K562 (cell line): ENCODE data around the gene TENM4. TPM values are rescaled to one million over a fixed set of nuclear protein-coding genes. Genes with fewer than 3 reads are reported as not detected.

ENCODE experiments used
- ATAC-seq: fragments of 200-7000 bp; cut with Tn5 transposase; 3 replicates; pipeline ENCODE4 v1.9.1; 2020; ENCODE audit warnings: moderate library complexity
- BruUV-seq: library from RNA; stranded (reverse); fragments of 400-500 nt; replicated peaks from 2 replicates; lab custom pipeline; 2021; lab: Mats Ljungman, UMichigan
- CTCF ChIA-PET: fragments of 300-600 bp; formaldehyde crosslinking; extraction: SDS; loops from one replicate; lab custom pipeline; 2021; ENCODE audit warnings: low intra/inter-chr PET ratio; lab: Yijun Ruan, JAX
- POLR2A ChIA-PET: fragments of 300-600, 350-650 bp; sonication (Branson Sonifier 250); formaldehyde crosslinking; extraction: SDS; loops from one replicate; lab custom pipeline; 2021; ENCODE audit warnings: antibody characterized with exemption, inconsistent platforms; lab: Yijun Ruan, JAX
- DNase-seq, 4 experiments: peaks; one replicate each; pipeline versions ENCODE4 v3.0.0 to v3.0.0-alpha.2; 2011 to 2018; ENCODE audit warnings: low spot score in 3 of 4, mixed read lengths in 3 of 4; ENCODE audit errors: extremely low read depth in 1 of 4
- FAIRE-seq: peaks from 2 replicates; lab custom pipeline; 2011; peaks lifted over from hg19 to GRCh38; lab: Jason Lieb, UNC
- H2AFZ ChIP-seq: 2 replicates; pipeline ENCODE4 v1.6.0; 2011; ENCODE audit warnings: low read depth, low read length, control low read depth, inconsistent platforms
- H3K27ac ChIP-seq: fragments of 200-600 bp; 3 replicates; pipeline ENCODE4 v1.8.0; 2011; ENCODE audit warnings: low read depth, mild to moderate bottlenecking, control low read depth, inconsistent platforms, low read length, moderate library complexity, mixed read lengths; ENCODE audit errors: extremely low read depth
- H3K27me3 ChIP-seq, 2 experiments: fragments of 300-600 bp in 1 of 2; 2 replicates in 1 of 2; 3 replicates in 1 of 2; pipeline versions ENCODE4 v1.6.0 to v1.8.0; 2011; ENCODE audit warnings: inconsistent platforms in 2 of 2, low read length in 2 of 2, mild to moderate bottlenecking in 1 of 2, mixed read lengths in 1 of 2, moderate library complexity in 1 of 2; ENCODE audit not compliant: control insufficient read depth in 2 of 2, insufficient read depth in 2 of 2
- H3K36me3 ChIP-seq: fragments of 300-600 bp; 3 replicates; pipeline ENCODE4 v1.8.0; 2011; ENCODE audit warnings: mild to moderate bottlenecking, low read length, inconsistent platforms; ENCODE audit not compliant: control insufficient read depth, insufficient read depth
- H3K4me1 ChIP-seq, 2 experiments: fragments of 200-600 bp in 1 of 2; replicated peaks in 1 of 2; 2 replicates in 1 of 2; 3 replicates in 1 of 2; pipeline versions ENCODE4 v1.5.1 to v1.8.0; 2011; ENCODE audit warnings: inconsistent platforms in 2 of 2, low read length in 2 of 2, mild to moderate bottlenecking in 1 of 2, mixed read lengths in 1 of 2, moderate library complexity in 1 of 2; ENCODE audit not compliant: control insufficient read depth in 2 of 2, insufficient read depth in 2 of 2
- H3K4me2 ChIP-seq: 2 replicates; pipeline ENCODE4 v1.6.1; 2011; ENCODE audit warnings: low read length, control low read depth, inconsistent platforms, mixed read lengths; ENCODE audit not compliant: insufficient read depth
- H3K4me3 ChIP-seq: fragments of 200-600 bp; sonication (generic), shearing (Covaris generic); 2 replicates; pipeline ENCODE4 v1.5.1; 2016; ENCODE audit warnings: control low read depth, inconsistent platforms
- H3K79me2 ChIP-seq: fragments of 200-600 bp; 3 replicates; pipeline ENCODE4 v1.8.0; 2011; ENCODE audit warnings: low read length, inconsistent platforms; ENCODE audit not compliant: control insufficient read depth, insufficient read depth
- H3K9ac ChIP-seq, 2 experiments: 2 replicates each; pipeline versions ENCODE4 v1.6.0 to v1.6.1; 2011; ENCODE audit warnings: low read depth in 2 of 2, low read length in 2 of 2, control low read depth in 1 of 2, inconsistent platforms in 1 of 2, mild to moderate bottlenecking in 1 of 2, mixed read lengths in 1 of 2; ENCODE audit not compliant: insufficient read depth in 1 of 2
- H3K9me1 ChIP-seq: one replicate; pipeline ENCODE4 v1.6.0; 2011; ENCODE audit warnings: inconsistent platforms, mild to moderate bottlenecking, low read length, moderate library complexity; ENCODE audit not compliant: control insufficient read depth, insufficient read depth
- H3K9me3 ChIP-seq: replicated peaks from 2 replicates; pipeline ENCODE4 v1.5.1; 2011; ENCODE audit warnings: low read depth, low read length, inconsistent platforms; ENCODE audit not compliant: control insufficient read depth, insufficient read depth
- H4K20me1 ChIP-seq: replicated peaks from 2 replicates; pipeline ENCODE4 v1.6.1; 2011; ENCODE audit warnings: low read length, inconsistent platforms, mixed read lengths; ENCODE audit not compliant: control insufficient read depth, insufficient read depth
- DACH1 ChIP-seq: fragments of 450-650 bp; IDR thresholded peaks from 2 replicates; pipeline ENCODE4 v1.6.1; 2018; ENCODE audit not compliant: partially characterized antibody
- ERF ChIP-seq: fragments of 450-650 bp; formaldehyde crosslinking; IDR thresholded peaks from 2 replicates; pipeline ENCODE4 v1.4.0; 2020; ENCODE audit warnings: mild to moderate bottlenecking, mixed read lengths
- FOXJ2 ChIP-seq: fragments of 200-800 bp; sonication (Bioruptor generic); IDR thresholded peaks from 2 replicates; pipeline ENCODE4 v1.6.1; 2016; ENCODE audit warnings: missing genetic modification characterization, missing compliant biosample characterization
- PHTF2 ChIP-seq: fragments of 250-450 bp; sonication (Bioruptor Pico); IDR thresholded peaks from 2 replicates; pipeline ENCODE4 v1.5.0; 2021; ENCODE audit warnings: mild to moderate bottlenecking
- POLR2G ChIP-seq: fragments of 200-400 bp; formaldehyde crosslinking; IDR thresholded peaks from 2 replicates; pipeline ENCODE4 v1.6.1; 2017; ENCODE audit warnings: low read depth, mild to moderate bottlenecking, antibody characterized with exemption, low read length, moderate library complexity
- WGBS: fragments of 100-300 bp; shearing (Covaris generic); methylation state at CpG from one replicate; pipeline ENCODE4 v1.1.6; 2016; ENCODE audit warnings: low coverage, mixed read lengths; ENCODE audit not compliant: insufficient coverage; ENCODE audit errors: missing lambda C conversion rate; 5-methylcytosine and 5-hydroxymethylcytosine counted together
- in situ Hi-C: fragments of 300-500 bp; cut with MboI; formaldehyde crosslinking; loops from 4 replicates; pipeline ENCODE4 v1.15.0; 2018; ENCODE audit warnings: inconsistent platforms, mixed read lengths
- intact Hi-C: fragments of 100-400 bp; cut with micrococcal nuclease; formaldehyde crosslinking; loops from 2 replicates; pipeline ENCODE4 v1.14.2; 2022
- polyA plus RNA-seq, 8 experiments: library from polyadenylated mRNA; depleted of rRNA in 4 of 8; stranded (reverse) in 5 of 8; unstranded in 3 of 8; fragments of >200 nt; fragmentation: Nextera tagmentation in 2 of 8; fragmentation: Illumina TruSeq in 1 of 8; extraction: Ambion mirVana in 2 of 8; extraction: Trizol in 1 of 8; gene quantifications; 2 replicates each; pipeline versions ENCODE4 v1.2.1 to v1.2.3, GENCODE V29; 2011 to 2014; ENCODE audit warnings: inconsistent platforms in 1 of 8, missing spikeins in 1 of 8
- total RNA-seq, 7 experiments: library from RNA; depleted of rRNA in 6 of 7; stranded (reverse); fragments of >200 nt in 6 of 7; fragmentation: Illumina TruSeq in 2 of 7; extraction: Trizol in 2 of 7; gene quantifications; 2 replicates each; pipeline versions ENCODE4 v1.2.1 to v1.2.3, GENCODE V29; 2011 to 2021; ENCODE audit warnings: low replicate concordance in 1 of 7
- TF ChIP-seq, protein P1 (sequence below): IDR thresholded peaks from 2 replicates; pipeline ENCODE4 v1.6.1; 2014; ENCODE audit warnings: antibody characterized with exemption
- TF ChIP-seq, protein P2 (sequence below): sonication (generic); formaldehyde crosslinking; IDR thresholded peaks from 2 replicates; pipeline ENCODE4 v1.8.0; 2023; ENCODE audit warnings: mild to moderate bottlenecking, missing genetic modification reagents
- TF ChIP-seq, protein P3 (sequence below), 2 experiments: fragments of 450-650 bp; conservative IDR thresholded peaks; 2 replicates each; pipeline ENCODE4 v1.6.1; 2017; ENCODE audit warnings: mild to moderate bottlenecking in 2 of 2, moderate library complexity in 2 of 2
- TF ChIP-seq, protein P4 (sequence below): fragments of 250-450 bp; sonication (Bioruptor Pico); IDR thresholded peaks from 2 replicates; pipeline ENCODE4 v1.4.0; 2020; ENCODE audit warnings: mild to moderate bottlenecking, moderate library complexity

TENM4 gene
- total and polyA plus RNA-seq, 9 of the 15 experiments (the other 6 are each of a cell fraction or from before 2014, with no cell fraction given) = 0.16 TPM; not detected in 8

DNA sequence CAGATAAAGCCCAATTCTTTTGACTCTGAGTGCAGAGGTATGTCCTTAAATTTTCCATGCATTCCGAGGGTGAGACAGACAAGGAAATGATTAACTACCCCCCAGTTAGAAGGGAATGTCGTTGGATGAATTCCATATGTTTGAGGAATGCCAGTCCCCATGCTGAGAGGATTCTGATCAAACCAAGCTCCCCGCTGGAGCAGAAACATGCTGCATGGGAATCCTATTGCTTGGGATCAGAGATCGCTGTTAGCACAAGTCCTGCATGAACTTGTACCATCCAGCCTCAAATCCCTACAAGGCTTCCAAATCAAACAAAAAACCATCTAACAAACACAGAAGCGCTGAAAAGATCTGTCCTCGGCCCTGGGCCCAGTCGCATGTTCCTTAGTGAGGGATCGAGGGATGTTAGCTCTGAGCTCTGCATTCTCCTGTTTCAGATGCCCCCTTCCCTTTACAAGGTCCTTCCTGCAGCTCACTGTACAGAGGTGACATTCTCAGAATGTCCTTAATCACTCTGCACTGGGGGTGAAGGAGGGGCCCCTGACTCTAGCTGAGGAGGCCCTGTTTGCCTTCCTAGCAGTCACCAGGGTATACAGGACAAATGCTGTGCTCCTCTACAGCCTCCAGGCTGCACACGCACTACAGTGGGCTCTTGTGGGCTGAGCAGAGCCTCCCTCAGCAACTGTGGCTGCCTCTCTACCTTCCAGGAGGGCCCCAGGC lies 353.4 kb downstream of the TENM4 start:
- Histone ChIP-seq H3K79me2 (no peaks in the 10 kb centered on the region), H4K20me1 (no peaks in the 10 kb centered on the region), H3K9me3 (no peaks in the 10 kb centered on the region), H3K4me3 (no peak overlapping the region), H3K9ac (no peak overlapping the region), H3K27ac (no peak overlapping the region), H3K9me1 (no peaks in the 10 kb centered on the region), H3K4me1 (no peaks in the 10 kb centered on the region), H2AFZ (no peak overlapping the region), H3K4me2 (no peak overlapping the region), H3K36me3 (no peaks in the 10 kb centered on the region), H3K27me3 (peaks cover 0 to 6% of the 10 kb centered on the region in 2 experiments; a peak in 1 of 5 replicates)
- intact Hi-C loops (no loop called here), in situ Hi-C loops (no loop called here)
- no TSS peak for BruUV-seq
- CTCF ChIA-PET = no interaction called here
- POLR2A ChIA-PET = interaction anchor here (0.6 kb wide), 1 partner anchor 944 kb away, joined by 3 read pairs; no protein-coding TSS in a partner anchor
- ATAC-seq (no peak), DNase-seq (no peak), FAIRE-seq (no peak)
- under 1% methylated on average over 8 of the region's 9 CpGs for WGBS
- TF ChIP-seq POLR2G (no peak), PHTF2 (CRISPR knock-in tag) (no peak), DACH1 (no peak), FOXJ2 (tag) (no peak), ERF (CRISPR knock-in tag) (no peak)
- TF ChIP-seq, protein P1, sequence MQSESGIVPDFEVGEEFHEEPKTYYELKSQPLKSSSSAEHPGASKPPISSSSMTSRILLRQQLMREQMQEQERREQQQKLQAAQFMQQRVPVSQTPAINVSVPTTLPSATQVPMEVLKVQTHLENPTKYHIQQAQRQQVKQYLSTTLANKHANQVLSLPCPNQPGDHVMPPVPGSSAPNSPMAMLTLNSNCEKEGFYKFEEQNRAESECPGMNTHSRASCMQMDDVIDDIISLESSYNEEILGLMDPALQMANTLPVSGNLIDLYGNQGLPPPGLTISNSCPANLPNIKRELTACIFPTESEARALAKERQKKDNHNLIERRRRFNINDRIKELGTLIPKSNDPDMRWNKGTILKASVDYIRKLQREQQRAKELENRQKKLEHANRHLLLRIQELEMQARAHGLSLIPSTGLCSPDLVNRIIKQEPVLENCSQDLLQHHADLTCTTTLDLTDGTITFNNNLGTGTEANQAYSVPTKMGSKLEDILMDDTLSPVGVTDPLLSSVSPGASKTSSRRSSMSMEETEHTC = no peak
- TF ChIP-seq, protein P2, sequence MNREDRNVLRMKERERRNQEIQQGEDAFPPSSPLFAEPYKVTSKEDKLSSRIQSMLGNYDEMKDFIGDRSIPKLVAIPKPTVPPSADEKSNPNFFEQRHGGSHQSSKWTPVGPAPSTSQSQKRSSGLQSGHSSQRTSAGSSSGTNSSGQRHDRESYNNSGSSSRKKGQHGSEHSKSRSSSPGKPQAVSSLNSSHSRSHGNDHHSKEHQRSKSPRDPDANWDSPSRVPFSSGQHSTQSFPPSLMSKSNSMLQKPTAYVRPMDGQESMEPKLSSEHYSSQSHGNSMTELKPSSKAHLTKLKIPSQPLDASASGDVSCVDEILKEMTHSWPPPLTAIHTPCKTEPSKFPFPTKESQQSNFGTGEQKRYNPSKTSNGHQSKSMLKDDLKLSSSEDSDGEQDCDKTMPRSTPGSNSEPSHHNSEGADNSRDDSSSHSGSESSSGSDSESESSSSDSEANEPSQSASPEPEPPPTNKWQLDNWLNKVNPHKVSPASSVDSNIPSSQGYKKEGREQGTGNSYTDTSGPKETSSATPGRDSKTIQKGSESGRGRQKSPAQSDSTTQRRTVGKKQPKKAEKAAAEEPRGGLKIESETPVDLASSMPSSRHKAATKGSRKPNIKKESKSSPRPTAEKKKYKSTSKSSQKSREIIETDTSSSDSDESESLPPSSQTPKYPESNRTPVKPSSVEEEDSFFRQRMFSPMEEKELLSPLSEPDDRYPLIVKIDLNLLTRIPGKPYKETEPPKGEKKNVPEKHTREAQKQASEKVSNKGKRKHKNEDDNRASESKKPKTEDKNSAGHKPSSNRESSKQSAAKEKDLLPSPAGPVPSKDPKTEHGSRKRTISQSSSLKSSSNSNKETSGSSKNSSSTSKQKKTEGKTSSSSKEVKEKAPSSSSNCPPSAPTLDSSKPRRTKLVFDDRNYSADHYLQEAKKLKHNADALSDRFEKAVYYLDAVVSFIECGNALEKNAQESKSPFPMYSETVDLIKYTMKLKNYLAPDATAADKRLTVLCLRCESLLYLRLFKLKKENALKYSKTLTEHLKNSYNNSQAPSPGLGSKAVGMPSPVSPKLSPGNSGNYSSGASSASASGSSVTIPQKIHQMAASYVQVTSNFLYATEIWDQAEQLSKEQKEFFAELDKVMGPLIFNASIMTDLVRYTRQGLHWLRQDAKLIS = no peak
- TF ChIP-seq, protein P3, sequence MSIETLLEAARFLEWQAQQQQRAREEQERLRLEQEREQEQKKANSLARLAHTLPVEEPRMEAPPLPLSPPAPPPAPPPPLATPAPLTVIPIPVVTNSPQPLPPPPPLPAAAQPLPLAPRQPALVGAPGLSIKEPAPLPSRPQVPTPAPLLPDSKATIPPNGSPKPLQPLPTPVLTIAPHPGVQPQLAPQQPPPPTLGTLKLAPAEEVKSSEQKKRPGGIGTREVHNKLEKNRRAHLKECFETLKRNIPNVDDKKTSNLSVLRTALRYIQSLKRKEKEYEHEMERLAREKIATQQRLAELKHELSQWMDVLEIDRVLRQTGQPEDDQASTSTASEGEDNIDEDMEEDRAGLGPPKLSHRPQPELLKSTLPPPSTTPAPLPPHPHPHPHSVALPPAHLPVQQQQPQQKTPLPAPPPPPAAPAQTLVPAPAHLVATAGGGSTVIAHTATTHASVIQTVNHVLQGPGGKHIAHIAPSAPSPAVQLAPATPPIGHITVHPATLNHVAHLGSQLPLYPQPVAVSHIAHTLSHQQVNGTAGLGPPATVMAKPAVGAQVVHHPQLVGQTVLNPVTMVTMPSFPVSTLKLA (conservative IDR thresholded peaks at IDR 0.05) = no peak
- TF ChIP-seq, protein P4, sequence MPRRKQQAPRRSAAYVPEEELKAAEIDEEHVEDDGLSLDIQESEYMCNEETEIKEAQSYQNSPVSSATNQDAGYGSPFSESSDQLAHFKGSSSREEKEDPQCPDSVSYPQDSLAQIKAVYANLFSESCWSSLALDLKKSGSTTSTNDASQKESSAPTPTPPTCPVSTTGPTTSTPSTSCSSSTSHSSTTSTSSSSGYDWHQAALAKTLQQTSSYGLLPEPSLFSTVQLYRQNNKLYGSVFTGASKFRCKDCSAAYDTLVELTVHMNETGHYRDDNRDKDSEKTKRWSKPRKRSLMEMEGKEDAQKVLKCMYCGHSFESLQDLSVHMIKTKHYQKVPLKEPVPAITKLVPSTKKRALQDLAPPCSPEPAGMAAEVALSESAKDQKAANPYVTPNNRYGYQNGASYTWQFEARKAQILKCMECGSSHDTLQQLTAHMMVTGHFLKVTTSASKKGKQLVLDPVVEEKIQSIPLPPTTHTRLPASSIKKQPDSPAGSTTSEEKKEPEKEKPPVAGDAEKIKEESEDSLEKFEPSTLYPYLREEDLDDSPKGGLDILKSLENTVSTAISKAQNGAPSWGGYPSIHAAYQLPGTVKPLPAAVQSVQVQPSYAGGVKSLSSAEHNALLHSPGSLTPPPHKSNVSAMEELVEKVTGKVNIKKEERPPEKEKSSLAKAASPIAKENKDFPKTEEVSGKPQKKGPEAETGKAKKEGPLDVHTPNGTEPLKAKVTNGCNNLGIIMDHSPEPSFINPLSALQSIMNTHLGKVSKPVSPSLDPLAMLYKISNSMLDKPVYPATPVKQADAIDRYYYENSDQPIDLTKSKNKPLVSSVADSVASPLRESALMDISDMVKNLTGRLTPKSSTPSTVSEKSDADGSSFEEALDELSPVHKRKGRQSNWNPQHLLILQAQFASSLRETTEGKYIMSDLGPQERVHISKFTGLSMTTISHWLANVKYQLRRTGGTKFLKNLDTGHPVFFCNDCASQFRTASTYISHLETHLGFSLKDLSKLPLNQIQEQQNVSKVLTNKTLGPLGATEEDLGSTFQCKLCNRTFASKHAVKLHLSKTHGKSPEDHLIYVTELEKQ (CRISPR knock-in tag) = no peak
